Keratinocyte (primary cell): Measurements from ENCODE around the gene NEU4. TPM values are rescaled to one million over a fixed set of nuclear protein-coding genes. Genes with fewer than 3 reads are reported as not detected.

Experiments
- DNase-seq: peaks from one replicate; pipeline ENCODE4 v3.0.0-alpha.2; 2011; ENCODE audit warnings: low read depth, missing footprints, low spot score
- FAIRE-seq: peaks from 2 replicates; lab custom pipeline; 2011; peaks lifted over from hg19 to GRCh38; lab: Jason Lieb, UNC
- H2AFZ ChIP-seq: 2 replicates; pipeline ENCODE4 v1.6.0; 2012; ENCODE audit warnings: low read length, control low read depth, inconsistent platforms; ENCODE audit not compliant: control insufficient read depth
- H3K27ac ChIP-seq: 2 replicates; pipeline ENCODE4 v1.5.1; 2011; ENCODE audit warnings: low read length; ENCODE audit not compliant: control insufficient read depth, insufficient read depth
- H3K27me3 ChIP-seq: 3 replicates; pipeline ENCODE4 v1.6.0; 2011; ENCODE audit warnings: low read length; ENCODE audit not compliant: control insufficient read depth, insufficient read depth; ENCODE audit errors: extremely low read depth
- H3K36me3 ChIP-seq, 2 experiments: 2 replicates in 1 of 2; 3 replicates in 1 of 2; pipeline ENCODE4 v1.5.1; 2011; ENCODE audit warnings: low read length in 2 of 2, mild to moderate bottlenecking in 1 of 2; ENCODE audit not compliant: control insufficient read depth in 2 of 2, insufficient read depth in 2 of 2; ENCODE audit errors: extremely low read depth in 1 of 2
- H3K4me1 ChIP-seq: 3 replicates; pipeline ENCODE4 v1.5.1; 2011; ENCODE audit warnings: low read length; ENCODE audit not compliant: control insufficient read depth, insufficient read depth; ENCODE audit errors: extremely low read depth
- H3K4me2 ChIP-seq: 3 replicates; pipeline ENCODE4 v1.6.0; 2011; ENCODE audit warnings: low read depth, low read length; ENCODE audit not compliant: control insufficient read depth, insufficient read depth; ENCODE audit errors: extremely low read depth
- H3K4me3 ChIP-seq, 3 experiments: fragments of 200-600 bp in 1 of 3; sonication (generic) in 1 of 3; 2 replicates in 2 of 3; 3 replicates in 1 of 3; pipeline ENCODE4 v1.5.1; 2011 to 2016; ENCODE audit warnings: low read length in 3 of 3, mild to moderate bottlenecking in 3 of 3, control low read depth in 2 of 3, inconsistent platforms in 1 of 3, low read depth in 1 of 3, mixed read lengths in 1 of 3, mixed run types in 1 of 3, moderate library complexity in 1 of 3; ENCODE audit not compliant: control insufficient read depth in 2 of 3, insufficient read depth in 2 of 3; ENCODE audit errors: extremely low read depth in 1 of 3
- H3K79me2 ChIP-seq: 2 replicates; pipeline ENCODE4 v1.6.0; 2012; ENCODE audit warnings: low read length; ENCODE audit not compliant: control insufficient read depth, insufficient read depth
- H3K9ac ChIP-seq: 3 replicates; pipeline ENCODE4 v1.6.0; 2011; ENCODE audit warnings: low read length; ENCODE audit not compliant: control insufficient read depth, insufficient read depth; ENCODE audit errors: extremely low read depth
- H3K9me1 ChIP-seq: 3 replicates; pipeline ENCODE4 v1.6.0; 2011; ENCODE audit warnings: low read length; ENCODE audit not compliant: control insufficient read depth, insufficient read depth; ENCODE audit errors: extremely low read depth
- H3K9me3 ChIP-seq: 2 replicates; pipeline ENCODE4 v1.5.1; 2012; ENCODE audit warnings: low read depth, low read length; ENCODE audit not compliant: control insufficient read depth
- H4K20me1 ChIP-seq: 3 replicates; pipeline ENCODE4 v1.6.0; 2011; ENCODE audit warnings: low read length; ENCODE audit not compliant: control insufficient read depth, insufficient read depth; ENCODE audit errors: extremely low read depth
- EZH2 ChIP-seq: IDR thresholded peaks from one replicate; pipeline ENCODE4 v1.6.1; 2012; ENCODE audit warnings: inconsistent platforms, mild to moderate bottlenecking, low read length, moderate library complexity
- dilution Hi-C: fragments of 300-500 bp; cut with MboI; formaldehyde crosslinking; loops from one replicate; pipeline ENCODE4 v1.7.0; 2020; ENCODE audit warnings: low sequenced_read_pairs; ENCODE audit not compliant: extremely low pct_ligation_motif_present
- polyA plus RNA-seq, 5 experiments: library from polyadenylated mRNA; depleted of rRNA in 3 of 5; stranded (reverse) in 3 of 5; stranded (forward) in 1 of 5; unstranded in 1 of 5; fragments of >200 nt; gene quantifications; 1 replicate in 1 of 5; 2 replicates in 3 of 5; 3 replicates in 1 of 5; pipeline versions ENCODE4 v1.2.1 to v1.2.3, GENCODE V29; 2011 to 2012; ENCODE audit warnings: missing spikeins in 2 of 5, low read depth in 1 of 5, low replicate concordance in 1 of 5
- TF ChIP-seq, protein P1 (sequence below), 3 experiments: IDR thresholded peaks in 1 of 3; conservative IDR thresholded peaks in 1 of 3; optimal IDR thresholded peaks in 1 of 3; 2 replicates in 2 of 3; 3 replicates in 1 of 3; pipeline versions ENCODE3 to v1.5.1; 2011; ENCODE audit warnings: low read length in 3 of 3, mild to moderate bottlenecking in 3 of 3, moderate library complexity in 2 of 3, control low read depth in 1 of 3, inconsistent platforms in 1 of 3; ENCODE audit not compliant: insufficient read depth in 2 of 3; ENCODE audit errors: extremely low read depth in 1 of 3

Gene NEU4
- polyA plus RNA-seq, 1 donor (not counting 4 experiments of a cell fraction or from before 2014, with no cell fraction given) = not detected

DNA sequence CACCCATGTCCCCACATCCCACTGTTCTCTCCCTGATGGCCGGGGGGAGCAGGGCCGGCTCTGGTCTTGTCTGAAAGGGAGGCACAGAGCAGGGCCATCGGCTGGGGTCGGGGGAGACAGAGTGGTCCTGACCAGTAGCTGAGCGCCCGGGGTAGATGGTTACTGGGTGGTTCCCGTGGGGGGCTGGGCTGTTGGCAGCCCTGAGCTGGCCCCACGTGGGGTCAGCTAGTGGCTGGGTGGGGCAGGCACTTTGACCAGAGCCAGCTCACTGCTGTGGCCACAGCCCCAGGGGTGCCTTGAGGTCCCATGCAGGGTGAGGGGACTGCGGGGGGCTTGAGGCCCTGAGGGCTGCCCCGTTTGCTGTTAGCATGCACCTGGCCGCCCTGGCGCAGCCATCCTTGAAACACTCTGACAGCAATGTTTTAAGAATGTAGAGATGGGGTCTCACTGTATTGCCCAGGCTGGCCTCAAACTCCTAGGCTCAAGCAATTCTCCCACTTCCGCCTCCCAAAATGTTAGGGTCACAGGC is 12.3 kb upstream of the NEU4 start:
- DNase-seq (no peak), FAIRE-seq (no peak)
- H3K27me3 ChIP-seq = no peaks in the 10 kb centered on the region
- H3K27ac ChIP-seq = no peak overlapping the region
- H3K4me3 ChIP-seq = no peak overlapping the region
- no peaks in the 10 kb centered on the region for H4K20me1 ChIP-seq
- TF ChIP-seq, protein P1, sequence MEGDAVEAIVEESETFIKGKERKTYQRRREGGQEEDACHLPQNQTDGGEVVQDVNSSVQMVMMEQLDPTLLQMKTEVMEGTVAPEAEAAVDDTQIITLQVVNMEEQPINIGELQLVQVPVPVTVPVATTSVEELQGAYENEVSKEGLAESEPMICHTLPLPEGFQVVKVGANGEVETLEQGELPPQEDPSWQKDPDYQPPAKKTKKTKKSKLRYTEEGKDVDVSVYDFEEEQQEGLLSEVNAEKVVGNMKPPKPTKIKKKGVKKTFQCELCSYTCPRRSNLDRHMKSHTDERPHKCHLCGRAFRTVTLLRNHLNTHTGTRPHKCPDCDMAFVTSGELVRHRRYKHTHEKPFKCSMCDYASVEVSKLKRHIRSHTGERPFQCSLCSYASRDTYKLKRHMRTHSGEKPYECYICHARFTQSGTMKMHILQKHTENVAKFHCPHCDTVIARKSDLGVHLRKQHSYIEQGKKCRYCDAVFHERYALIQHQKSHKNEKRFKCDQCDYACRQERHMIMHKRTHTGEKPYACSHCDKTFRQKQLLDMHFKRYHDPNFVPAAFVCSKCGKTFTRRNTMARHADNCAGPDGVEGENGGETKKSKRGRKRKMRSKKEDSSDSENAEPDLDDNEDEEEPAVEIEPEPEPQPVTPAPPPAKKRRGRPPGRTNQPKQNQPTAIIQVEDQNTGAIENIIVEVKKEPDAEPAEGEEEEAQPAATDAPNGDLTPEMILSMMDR (optimal IDR thresholded peaks at IDR 0.05 in 1 of 3, IDR thresholded peaks at IDR 0.05 in 1 of 3, conservative IDR thresholded peaks at IDR 0.05 in 1 of 3; ENCODE audit: extremely low read depth in 1 of 3, insufficient read depth in 2 of 3, low read length in 3 of 3) = no peak
- TF ChIP-seq EZH2 = no peak
- no peaks in the 10 kb centered on the region for H3K79me2 ChIP-seq
- H3K9me3 ChIP-seq = no peaks in the 10 kb centered on the region
- H3K4me1 ChIP-seq = no peaks in the 10 kb centered on the region
- H3K36me3 ChIP-seq = no peaks in the 10 kb centered on the region
- dilution Hi-C loops = no loop called here
- H3K9me1 ChIP-seq = no peaks in the 10 kb centered on the region
- H2AFZ ChIP-seq = no peak overlapping the region
- no peak overlapping the region for H3K4me2 ChIP-seq
- no peak overlapping the region for H3K9ac ChIP-seq

DNA sequence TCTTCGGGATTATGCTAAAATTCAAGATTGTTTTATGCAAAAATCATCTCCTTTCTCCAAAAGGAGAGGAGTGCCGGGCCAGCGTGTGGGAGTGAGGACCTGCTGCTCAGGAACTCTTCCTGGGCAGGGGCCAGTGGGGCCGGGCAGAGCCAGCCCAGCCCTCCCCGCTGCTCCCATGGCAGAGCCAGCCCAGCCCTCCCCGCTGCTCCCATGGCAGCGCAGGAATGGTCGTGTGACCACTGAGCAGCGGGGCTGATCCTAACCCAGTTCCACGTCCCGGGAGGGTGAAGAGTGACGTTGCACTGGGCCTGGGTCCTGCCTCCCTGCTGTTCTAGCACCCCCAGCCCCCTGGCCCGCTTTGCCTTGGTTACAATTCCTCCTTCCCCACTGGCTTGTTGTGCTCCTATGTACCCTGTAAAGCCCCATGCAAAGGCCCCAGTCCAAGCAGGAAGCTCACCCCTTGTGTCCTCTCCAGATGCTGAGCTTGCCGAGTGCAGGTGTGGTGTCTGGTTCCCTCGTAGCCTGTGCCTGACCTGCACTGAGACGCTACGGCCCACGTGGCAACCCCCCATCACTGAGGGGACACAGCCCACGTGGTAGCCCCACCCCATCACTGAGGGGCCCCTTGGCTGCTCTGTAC is 11.4 kb upstream of the NEU4 start:
- no peaks in the 10 kb centered on the region for H3K79me2 ChIP-seq
- H3K4me3 ChIP-seq = no peak overlapping the region
- H3K27ac ChIP-seq = no peak overlapping the region
- H3K4me1 ChIP-seq = no peaks in the 10 kb centered on the region
- no peaks in the 10 kb centered on the region for H3K9me3 ChIP-seq
- H2AFZ ChIP-seq = no peak overlapping the region
- no peak for FAIRE-seq
- H3K9me1 ChIP-seq = no peaks in the 10 kb centered on the region
- no peak overlapping the region for H3K4me2 ChIP-seq
- DNase-seq = no peak
- no peak for TF ChIP-seq EZH2
- TF ChIP-seq, protein P1 (optimal IDR thresholded peaks at IDR 0.05 in 1 of 3, IDR thresholded peaks at IDR 0.05 in 1 of 3, conservative IDR thresholded peaks at IDR 0.05 in 1 of 3; ENCODE audit: extremely low read depth in 1 of 3, insufficient read depth in 2 of 3, low read length in 3 of 3) = no peak
- no peaks in the 10 kb centered on the region for H3K27me3 ChIP-seq
- no peaks in the 10 kb centered on the region for H3K36me3 ChIP-seq
- H4K20me1 ChIP-seq = no peaks in the 10 kb centered on the region
- H3K9ac ChIP-seq = no peak overlapping the region
- dilution Hi-C loops = no loop called here
